COLO829 (cell line): ENCODE measurements around the gene FFAR1.

Experiments used
- DNase-seq: peaks from one replicate; pipeline ENCODE4 v3.0.0; 2012; ENCODE audit warnings: low spot score

The FFAR1 gene

DNA sequence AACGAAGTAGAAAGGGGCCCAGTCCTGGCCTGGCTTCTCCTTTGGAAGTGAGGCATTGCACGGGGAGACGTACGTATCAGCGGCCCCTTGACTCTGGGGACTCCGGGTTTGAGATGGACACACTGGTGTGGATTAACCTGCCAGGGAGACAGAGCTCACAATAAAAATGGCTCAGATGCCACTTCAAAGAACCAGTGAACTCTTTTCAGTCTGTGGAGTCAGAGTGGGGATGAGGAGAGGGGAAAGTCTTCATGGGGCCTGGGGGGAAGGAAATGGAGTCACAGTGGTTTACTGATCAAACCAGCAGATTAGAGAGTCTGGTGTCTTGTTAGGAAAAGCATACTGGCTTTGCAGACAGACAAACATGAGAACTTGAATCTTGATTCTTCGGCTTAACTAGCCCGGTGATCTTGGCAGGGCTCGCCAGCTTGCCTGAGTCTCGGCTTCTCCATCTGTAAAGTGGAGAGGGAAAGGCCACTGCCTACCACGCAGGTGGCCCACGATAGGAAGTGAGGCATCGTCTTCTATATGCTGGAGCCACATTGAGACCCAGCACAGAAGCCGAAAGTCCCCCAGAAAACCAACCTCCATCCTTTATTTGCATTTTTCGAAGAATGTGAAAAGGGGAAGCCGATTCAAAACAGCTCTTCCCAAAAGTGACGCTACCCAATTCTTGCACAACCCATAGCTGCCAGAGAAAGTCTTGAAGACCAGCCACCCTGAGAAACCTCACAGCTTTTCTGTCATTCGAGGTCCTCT, at the start of gene FFAR1:
Gene FFAR1, plus strand, starts transcription at position 732 of the 759 bp plus-strand sequence. CDS start 3,650 bp downstream, outside the sequence.
- no peak for DNase-seq

GRCh38 chr19:35297922-35298321, 49.8 kb upstream of the FFAR1 start:
- no peak for DNase-seq

DNA sequence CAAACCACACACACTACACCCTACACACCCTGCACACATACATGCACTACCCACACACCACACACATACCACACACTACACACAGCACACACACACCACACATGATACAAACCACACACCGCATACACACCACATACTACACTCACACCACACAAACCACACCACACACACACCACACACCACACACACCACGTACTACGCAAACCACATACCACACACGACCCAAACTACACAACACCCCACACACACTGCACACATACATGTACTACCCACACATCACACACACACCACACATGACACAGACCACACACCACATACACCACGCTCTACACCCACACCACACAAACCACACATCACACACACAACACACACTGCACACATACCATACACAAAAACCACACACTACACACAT, 49.1 kb upstream of the FFAR1 start:
- no peak for DNase-seq

- peak; percentile 56 for DNase-seq
Measured at GRCh38 chr19:35299523-35300338, 48.0 kb upstream of the FFAR1 start.

DNA sequence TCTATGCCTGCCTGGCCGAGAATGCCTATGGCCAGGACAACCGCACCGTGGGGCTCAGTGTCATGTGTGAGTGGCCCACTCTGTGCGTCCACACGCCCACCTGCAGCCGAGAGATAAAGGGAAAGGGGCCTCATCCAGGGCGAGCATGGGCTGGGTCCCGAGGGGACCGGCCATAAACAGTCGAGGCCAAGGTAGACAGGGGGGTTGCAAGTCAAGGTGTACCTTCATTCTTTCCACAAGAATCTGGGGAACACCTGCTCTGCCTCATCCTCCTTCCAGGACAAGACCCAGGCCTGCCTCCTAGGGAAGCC, 47.4 kb upstream of the FFAR1 start:
- DNase-seq = no peak

- DNase-seq = no peak
Measured at GRCh38 chr19:35301961-35302360, 45.7 kb upstream of the FFAR1 start.

DNA sequence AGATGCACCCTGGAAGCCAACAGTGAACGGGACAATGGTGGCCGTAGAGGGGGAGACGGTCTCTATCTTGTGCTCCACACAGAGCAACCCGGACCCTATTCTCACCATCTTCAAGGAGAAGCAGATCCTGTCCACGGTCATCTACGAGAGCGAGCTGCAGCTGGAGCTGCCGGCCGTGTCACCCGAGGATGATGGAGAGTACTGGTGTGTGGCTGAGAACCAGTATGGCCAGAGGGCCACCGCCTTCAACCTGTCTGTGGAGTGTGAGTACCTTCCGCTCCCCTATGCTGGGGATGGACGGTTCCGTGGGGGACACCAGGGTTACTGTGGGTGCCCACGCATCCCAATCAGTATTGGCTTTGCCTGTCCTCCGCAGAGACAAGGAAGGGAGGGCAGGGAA, 45.3 kb upstream of the FFAR1 start:
- no peak for DNase-seq

DNA sequence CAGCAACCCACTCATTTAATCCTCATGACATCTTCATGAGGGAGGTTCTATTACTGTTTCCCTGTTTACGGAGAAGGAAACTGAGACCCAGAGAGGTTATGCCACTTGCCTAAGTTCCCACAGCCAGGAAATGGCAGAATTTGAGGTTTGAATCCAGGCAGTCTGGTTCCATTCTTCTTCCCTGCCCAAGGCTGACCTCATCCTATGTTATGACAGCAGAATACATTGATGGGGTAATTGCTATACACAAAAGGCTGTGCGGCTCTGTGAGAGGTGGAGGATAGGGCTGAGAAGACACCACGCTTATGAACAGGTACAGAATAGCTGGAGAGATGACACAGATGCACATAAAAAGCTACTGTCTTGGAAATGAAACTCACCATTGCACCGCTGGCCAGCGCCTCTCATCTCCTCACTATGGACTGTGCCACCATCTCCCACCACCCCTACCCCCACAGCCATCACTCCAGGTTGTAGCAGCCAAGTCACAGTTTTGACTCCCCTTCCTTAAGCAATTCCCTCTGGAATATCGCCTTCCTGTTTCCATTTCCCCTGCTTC, 44.3 kb upstream of the FFAR1 start:
- no peak for DNase-seq

- DNase-seq = no peak
Measured at GRCh38 chr19:35304036-35304435, 43.7 kb upstream of the FFAR1 start.

- no peak for DNase-seq
Measured at GRCh38 chr19:35305181-35305580, 42.5 kb upstream of the FFAR1 start.

GRCh38 chr19:35306473-35307246, 41.0 kb upstream of the FFAR1 start:
- peak; percentile 35 for DNase-seq

- DNase-seq = no peak
Measured at GRCh38 chr19:35307931-35308330, 39.8 kb upstream of the FFAR1 start.

- no peak for DNase-seq
Measured at GRCh38 chr19:35308910-35309309, 38.8 kb upstream of the FFAR1 start.

GRCh38 chr19:35309481-35310279, 38.0 kb upstream of the FFAR1 start:
- peak; percentile 40 for DNase-seq

DNA sequence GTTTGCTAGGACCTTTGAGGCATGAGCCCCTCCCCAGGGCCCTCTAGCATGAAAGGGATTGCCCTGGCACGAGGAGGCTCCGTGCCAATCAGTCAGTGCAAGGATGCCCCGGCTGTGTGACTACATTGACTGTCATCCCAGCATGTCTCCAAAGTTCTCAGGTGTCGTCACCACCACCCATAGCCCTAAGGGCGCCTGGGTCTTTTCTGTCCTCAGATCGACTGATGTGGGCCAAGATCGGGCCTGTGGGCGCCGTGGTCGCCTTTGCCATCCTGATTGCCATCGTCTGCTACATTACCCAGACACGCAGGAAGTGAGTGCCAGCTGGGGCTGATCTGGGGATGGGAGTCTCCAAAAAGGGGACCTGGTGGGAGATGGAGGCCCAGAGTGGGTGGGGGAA, 37.4 kb upstream of the FFAR1 start:
- DNase-seq = no peak

DNA sequence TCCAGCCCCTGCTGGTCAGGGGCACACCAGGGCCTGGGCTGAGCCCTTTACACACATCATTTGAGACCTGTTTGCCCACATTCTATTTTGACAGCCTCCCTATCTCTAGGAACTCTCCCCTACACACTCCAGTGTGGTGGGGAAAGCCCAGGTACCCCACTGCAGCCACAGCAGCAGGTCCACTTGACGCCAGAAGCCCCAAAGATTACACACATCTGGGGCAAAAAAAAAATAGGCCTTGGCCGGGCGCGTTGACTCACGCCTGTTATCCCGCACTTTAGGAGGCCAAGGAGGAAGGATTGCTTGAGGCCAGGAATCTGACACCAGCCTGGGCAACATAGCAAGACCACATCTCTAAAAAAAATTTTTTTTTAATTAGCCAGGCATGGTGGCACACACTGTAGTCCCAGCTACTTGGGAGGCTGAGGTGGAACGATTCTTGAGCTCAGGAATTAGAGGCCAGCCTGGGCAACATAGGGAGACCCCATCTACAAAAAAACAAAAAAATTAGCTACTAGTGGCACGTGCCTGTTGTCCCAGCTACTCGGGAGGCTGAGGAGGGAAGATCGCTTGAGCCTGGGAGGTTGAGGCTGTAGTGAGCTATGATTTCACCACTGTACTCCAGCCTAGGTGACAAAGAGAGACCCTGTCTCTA, 36.8 kb upstream of the FFAR1 start:
- DNase-seq = no peak

GRCh38 chr19:35311901-35312665, 35.6 kb upstream of the FFAR1 start:
- DNase-seq = no peak

- DNase-seq = no peak
Measured at GRCh38 chr19:35313587-35313986, 34.1 kb upstream of the FFAR1 start.

DNA sequence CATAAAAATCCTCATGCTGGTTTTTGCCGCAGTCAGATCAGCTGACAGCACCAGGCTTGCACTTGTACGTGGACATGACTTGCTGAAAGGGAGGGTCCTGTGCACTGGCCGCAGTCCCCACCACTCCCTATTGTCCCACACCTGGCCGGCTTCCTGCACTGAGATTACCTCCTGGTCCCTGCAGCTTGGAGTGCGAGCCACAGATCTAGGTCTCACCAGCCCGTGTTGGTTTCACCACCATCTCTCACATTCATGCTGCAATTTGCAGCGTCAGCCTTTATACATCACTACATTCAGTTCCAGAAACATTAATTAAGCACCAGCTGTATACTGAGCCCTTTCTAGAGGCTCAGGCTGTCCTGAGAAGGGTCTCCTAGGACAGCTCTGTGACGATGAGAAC, 33.7 kb upstream of the FFAR1 start:
- no peak for DNase-seq

DNA sequence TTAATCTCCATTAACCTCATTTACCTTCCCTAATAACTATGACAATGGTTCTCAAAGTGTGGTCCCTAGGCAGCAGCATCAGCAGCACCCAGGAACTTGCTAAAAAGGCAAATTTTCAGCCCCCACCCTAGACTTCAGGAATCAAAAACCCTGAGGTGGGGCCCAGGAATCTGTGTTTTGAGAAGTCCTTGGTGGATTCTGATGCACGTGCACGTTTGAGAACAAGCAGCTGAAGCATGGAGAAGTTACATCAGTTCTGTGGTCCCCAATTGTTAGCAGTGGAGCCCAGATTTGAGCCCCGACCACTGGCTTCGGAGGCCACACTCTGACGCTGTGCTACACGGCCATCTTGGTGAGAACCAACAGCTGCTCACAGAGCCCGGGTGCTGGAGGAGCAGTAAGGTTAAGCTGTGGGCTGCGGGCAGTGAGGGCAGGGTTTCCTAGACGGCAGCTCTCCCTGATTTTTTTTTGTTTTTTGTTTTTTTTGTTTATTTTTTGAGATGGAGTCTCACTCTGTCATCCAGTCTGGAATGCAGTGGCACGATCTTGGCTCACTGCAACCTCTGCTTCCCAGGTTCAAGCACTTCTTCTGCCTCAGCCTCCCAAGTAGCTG, 32.7 kb upstream of the FFAR1 start:
- no peak for DNase-seq
